Superior temporal gyrus (tissue), 1 donor: ENCODE results near the gene ARL6IP4.
"Not testable (repeated sequence)": the region's sequence is repeated elsewhere in the genome, so short reads cannot be mapped to it uniquely, and the experiment has no call there.

ENCODE experiments used
- DNase-seq: peaks from one replicate; pipeline ENCODE4 v3.0.0-alpha.2; 2016; ENCODE audit errors: extremely low spot score

ARL6IP4 gene

DNA sequence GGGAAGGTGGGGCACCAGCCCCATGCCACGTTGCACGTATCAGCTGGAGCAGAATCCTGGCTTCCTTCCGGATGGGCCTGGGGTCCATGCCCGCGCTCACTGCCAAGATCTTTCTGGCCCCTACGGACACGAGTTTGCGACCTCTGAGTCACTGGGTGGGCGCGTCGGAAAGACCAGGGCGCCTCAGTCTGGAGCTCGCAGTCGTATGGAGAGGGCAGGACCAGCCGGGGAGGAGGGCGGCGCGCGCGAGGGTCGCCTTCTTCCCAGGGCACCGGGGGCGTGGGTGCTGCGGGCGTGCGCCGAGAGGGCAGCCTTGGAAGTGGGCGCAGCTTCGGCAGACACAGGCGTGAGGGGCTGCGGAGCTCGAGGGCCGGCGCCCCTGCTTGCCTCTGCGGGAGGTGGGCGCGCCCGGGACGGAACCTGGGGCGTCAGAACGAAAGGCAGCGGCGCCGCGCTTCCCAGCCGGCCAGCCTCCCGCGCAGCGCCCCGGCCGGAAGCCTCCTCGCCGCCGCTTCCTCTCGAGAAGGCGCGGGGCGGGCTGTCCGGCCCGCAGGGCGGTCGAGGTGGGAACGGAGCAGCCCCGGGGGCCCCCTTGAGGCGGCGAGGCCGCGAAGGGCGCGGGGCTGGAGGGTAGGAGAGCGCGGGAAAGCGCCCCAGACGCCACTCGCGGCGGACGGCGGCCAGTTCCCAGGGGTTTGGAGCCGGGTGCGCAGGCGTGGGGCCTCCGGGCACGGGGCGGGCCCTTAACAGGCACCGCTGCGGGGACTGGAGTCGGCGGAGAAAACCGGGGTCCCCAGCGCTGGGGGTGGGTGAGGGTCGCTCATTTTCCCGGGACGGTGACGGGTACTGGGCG, at the start of gene ARL6IP4:
ARL6IP4 (plus strand) TSS at position 499 of the 853 bp plus-strand sequence. CDS start 459 bp downstream, outside the sequence.
- DNase-seq = peak; percentile 67

DNA sequence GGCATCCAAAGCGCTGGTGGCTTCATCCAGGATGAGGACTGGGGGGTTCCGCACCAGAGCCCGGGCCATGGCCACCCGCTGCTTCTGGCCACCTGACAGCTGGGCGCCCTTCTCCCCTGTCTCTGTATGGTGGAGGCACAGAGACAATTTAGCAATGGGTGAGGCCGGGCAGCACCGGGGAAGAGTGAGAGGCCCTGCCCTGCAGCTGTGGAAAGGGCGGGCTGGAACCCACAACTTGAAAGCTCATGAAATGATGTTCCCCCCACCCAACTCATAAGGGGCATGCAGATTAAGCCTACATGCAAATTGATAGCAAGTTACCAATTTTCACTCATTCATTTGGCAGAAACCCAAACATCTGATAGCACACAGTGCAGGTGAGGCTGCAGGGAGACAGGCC, 48.3 kb upstream of the ARL6IP4 start:
- DNase-seq = no peak

DNA sequence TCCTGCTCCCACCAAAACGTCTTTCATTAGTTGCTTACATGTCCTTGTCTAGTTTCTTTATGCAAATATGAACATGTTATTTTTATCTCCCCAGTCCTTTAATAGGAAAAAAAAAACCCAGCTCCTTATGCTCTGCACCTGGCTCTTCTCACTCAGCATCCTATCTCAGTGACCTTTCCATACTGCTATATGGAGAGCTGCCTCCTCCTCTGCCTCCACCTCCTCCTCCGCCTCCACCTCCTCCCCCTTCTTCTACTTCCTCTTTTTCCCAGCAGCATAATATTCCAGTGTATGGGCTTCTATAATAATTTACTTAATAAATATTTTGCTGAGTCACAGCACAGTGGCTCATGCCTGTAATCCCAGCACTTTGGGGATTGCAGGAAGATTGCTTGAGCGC, 45.8 kb upstream of the ARL6IP4 start:
- DNase-seq = no peak

DNA sequence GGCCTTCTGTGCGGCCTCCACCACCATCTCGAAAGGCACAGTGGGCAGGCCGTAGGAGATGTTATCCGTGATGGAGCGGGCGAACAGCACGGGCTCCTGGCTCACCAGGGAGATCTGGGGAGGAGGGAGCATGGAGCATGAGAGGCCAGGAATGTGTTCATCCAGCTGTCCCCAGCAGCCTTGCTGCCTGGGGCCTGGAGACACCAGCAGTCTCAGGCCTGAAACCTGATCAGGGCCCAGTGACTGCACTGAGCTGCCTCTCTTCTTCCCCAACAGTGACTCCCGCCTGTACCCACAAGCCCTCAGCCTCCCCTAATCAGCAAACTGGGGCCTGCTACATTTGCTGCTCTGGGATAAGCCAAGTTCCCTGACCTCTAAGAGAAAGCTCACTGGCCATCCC, 45.2 kb upstream of the ARL6IP4 start:
- DNase-seq = no peak

DNA sequence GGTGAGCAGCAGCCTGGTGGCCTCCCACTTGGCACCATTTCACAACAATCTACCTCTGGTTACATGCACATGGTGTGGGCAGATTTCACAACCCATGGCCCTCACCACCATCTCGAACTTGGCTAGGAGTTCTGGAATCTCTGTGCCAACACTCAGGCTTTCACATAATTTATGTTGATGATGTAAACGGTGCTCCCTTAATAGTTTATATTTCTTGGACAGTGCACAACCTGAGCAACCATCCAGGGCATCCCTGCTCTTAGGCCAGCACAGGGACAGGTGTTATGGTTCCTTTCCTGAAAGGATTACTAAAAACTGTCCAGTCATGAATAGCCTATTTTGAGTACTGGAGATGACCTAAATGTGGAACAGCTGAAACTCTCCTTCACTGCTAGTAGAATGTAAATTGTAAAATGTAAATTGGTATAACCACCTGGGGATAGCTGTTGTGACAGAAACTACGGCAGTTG, 42.8 kb upstream of the ARL6IP4 start:
- no peak for DNase-seq

GRCh38 chr12:122939125-122939524, 41.4 kb upstream of the ARL6IP4 start:
- DNase-seq = no peak

GRCh38 chr12:122941351-122941750, 39.1 kb upstream of the ARL6IP4 start:
- DNase-seq = not testable (repeated sequence)

GRCh38 chr12:122942637-122943036, 37.8 kb upstream of the ARL6IP4 start:
- no peak for DNase-seq

DNA sequence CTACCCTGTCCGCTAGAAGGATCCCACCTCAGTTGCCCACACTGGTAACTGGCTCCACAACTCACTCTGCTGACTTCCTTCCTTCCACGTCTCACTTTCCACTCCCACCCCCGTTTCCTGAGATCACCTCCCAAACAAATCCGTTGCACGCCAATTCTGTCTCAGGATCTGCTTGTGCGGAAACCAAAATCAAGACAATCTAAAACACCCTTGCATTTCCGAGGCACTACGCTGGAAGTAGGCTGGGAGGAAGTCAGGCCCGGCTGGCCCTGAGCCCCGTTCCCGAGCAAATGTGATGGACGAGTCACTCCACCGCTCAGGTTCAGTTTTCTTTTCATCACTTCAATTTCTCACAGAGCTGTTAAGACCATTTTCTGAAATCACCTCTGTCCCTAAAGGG, 37.3 kb upstream of the ARL6IP4 start:
- DNase-seq = no peak

DNA sequence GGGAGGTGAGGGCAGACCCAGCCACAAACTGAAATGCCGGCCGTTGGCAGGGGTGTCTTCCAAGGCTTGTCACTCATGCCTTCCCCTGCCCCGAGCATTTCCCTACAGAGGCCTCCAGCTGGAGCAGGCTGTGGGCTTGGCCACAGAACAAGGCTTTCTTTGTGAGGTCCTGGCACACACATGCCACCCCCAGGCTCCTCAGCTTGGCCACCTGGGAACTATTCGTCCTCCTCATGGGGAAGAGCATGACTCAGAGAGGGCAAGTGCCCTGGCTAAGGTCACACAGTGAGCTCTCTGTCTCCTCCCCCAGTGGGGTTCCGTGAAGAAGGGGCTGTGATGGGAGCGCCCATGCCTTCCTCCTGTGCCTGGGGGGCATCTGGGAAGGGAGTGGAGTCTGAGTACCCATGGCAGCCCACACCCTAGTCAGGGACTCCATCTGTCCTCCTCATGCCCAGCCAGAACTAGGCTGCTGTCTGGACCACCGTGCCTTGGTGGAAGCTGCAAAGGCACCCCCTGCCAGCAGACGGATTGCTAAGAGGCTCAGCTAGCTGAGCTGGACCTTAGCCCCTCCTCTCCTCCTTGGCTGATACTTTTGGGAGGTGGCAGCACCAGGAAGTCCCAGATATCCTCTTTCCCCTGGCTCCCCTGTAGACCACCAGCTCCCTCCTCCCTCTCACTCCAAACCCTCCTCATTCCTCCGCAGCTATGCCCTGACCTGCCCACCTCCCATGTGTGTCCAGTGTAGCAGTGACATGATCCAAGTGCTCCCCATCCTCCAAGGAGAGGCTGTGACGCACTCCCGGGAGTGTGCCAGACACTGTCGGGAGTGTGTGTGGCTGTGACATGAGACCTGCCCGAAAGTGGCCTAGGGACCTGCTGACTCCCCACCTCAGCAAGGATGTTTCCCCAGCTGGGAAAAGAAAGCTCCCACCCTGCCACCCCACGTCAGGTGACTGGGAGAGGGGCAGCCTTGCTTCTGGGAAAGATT, 35.6 kb upstream of the ARL6IP4 start:
- DNase-seq = peak; percentile 81

DNA sequence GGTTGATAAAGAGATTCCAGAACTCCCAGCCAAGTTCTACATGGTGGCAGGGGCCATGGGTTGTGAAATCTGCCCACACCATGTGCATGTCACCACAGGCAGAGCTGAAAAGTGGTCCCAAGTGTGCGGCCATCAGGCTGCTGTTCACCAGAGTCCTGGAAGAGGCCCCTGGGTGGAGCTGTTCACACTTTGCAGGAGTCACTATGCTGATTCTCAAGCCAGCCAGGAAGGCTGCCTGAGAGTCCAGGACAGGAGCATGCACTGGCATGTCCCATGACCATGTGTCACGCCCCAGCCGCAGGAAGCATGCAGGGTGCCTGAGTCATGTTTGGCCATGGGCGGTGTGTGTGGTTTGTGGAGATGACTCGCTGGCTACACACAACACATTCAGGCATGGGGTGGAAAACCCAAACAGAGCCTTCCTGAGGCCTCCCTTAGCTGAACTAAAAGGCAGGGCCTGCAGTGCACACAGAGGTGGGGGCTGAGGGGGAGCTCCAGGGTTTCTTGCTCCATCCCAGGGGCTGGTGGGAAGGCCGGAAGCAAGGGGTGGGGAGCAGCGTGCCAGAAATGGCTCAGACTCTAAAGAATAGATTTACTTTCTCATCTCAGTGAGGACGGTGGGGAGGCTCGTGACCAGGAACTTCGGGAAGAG, 33.7 kb upstream of the ARL6IP4 start:
- no peak for DNase-seq

DNA sequence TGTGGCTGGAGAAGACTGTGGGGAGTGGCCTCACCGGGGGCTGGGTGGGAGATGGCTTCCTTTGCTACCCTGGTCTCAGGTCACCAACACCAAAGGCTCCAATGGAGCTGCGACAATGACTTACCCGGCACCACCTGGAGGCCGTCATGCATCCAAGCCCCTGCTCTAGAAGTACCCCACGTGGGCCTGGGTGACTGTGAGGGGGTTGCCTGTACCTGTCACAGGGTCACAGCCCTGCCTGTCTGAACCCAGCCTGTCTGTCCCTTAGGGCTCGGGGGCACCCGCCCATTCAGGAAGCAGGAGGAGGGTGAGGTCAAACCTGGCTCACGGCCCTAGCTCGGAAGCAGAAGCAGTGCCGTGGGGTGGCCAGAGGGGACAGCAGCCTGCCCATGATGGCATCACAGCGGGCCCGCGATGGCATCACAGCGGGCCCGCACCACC, 33.1 kb upstream of the ARL6IP4 start:
- DNase-seq = no peak

DNA sequence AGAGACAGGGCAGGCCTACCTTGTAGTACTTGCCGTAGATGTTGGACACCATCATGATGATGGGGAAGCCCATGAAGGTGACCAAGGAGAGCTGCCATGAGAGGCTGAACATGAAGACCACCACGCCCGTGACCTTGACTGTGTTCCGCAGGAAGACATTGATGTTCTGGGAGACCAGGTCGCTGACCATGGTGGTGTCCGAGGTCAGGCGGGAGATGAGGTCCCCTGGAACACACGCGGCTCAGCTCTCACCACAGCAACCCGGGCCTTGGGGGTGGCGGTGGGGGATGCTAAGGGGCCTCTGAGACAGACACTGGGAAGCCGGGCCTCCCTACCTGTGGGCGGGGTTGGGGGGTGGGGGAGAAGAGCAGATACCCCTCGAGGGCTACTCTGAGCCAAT, 31.9 kb upstream of the ARL6IP4 start:
- DNase-seq = no peak

- no peak for DNase-seq
These were observed 31.1 kb upstream of the ARL6IP4 start for GRCh38 chr12:122949405-122949804.

GRCh38 chr12:122949816-122950675, 30.4 kb upstream of the ARL6IP4 start:
- DNase-seq = no peak

- no peak for DNase-seq
These were observed 29.1 kb upstream of the ARL6IP4 start for GRCh38 chr12:122951406-122951805.

- peak; percentile 93 for DNase-seq
These were observed 28.2 kb upstream of the ARL6IP4 start for GRCh38 chr12:122951979-122952892.

DNA sequence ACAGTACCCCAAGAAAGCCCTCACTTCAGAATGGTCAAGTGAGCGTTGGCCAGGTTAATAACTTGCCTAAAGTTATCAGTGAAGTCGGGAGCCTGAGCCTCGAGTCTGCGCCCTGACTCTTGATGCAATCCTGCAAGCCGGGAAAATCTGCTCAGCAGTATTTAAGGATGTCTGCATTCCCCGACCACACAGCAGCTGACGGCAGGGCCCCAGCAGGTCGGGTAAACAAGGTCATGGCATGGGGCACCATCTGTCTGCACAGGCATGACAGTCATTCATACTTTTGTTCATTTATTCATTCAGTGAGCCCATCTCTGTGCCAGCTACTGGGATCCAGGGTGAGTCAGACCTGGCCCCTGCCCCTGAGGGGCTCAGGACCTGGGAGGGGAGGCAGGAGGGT, 25.3 kb upstream of the ARL6IP4 start:
- no peak for DNase-seq

- no peak for DNase-seq
These were observed 24.4 kb upstream of the ARL6IP4 start for GRCh38 chr12:122956035-122956434.
